ENCODE results near the gene DACT2.
"Not testable (repeated sequence)": the region's sequence is repeated elsewhere in the genome, so short reads cannot be mapped to it uniquely, and the experiment has no call there.

Gene DACT2

GRCh38 chr6:168300975-168301647 lies 18.5 kb downstream of the DACT2 start:
- FAIRE-seq, result no peak

GRCh38 chr6:168299541-168300511 lies 19.8 kb downstream of the DACT2 start:
- no peak for FAIRE-seq

GRCh38 chr6:168297643-168298042 lies 21.9 kb downstream of the DACT2 start:
- FAIRE-seq, result no peak

- FAIRE-seq, result no peak
These were observed 24.7 kb downstream of the DACT2 start for GRCh38 chr6:168294901-168295300.

- FAIRE-seq, result no peak
These were observed 25.7 kb downstream of the DACT2 start for GRCh38 chr6:168293636-168294530.

GRCh38 chr6:168292826-168293225 lies 26.8 kb downstream of the DACT2 start:
- no peak for FAIRE-seq

GRCh38 chr6:168291450-168291849 lies 28.1 kb downstream of the DACT2 start:
- no peak for FAIRE-seq

GRCh38 chr6:168290095-168290494 lies 29.5 kb downstream of the DACT2 start:
- FAIRE-seq, result no peak

GRCh38 chr6:168289571-168289962 lies 30.0 kb downstream of the DACT2 start:
- no peak for FAIRE-seq

- no peak for FAIRE-seq
These were observed 30.6 kb downstream of the DACT2 start for GRCh38 chr6:168288781-168289570.

- not testable (repeated sequence) for FAIRE-seq
These were observed 32.1 kb downstream of the DACT2 start for GRCh38 chr6:168287460-168287859.

GRCh38 chr6:168286771-168287446 lies 32.7 kb downstream of the DACT2 start:
- peak; percentile 9 for FAIRE-seq

GRCh38 chr6:168286116-168286515 lies 33.5 kb downstream of the DACT2 start:
- no peak for FAIRE-seq

GRCh38 chr6:168285456-168285855 lies 34.1 kb downstream of the DACT2 start:
- no peak for FAIRE-seq

- FAIRE-seq, result no peak
These were observed 35.4 kb downstream of the DACT2 start for GRCh38 chr6:168284187-168284586.

GRCh38 chr6:168283686-168284025 lies 35.9 kb downstream of the DACT2 start:
- no peak for FAIRE-seq

GRCh38 chr6:168282985-168283685 lies 36.4 kb downstream of the DACT2 start:
- no peak for FAIRE-seq

- no peak for FAIRE-seq
These were observed 37.8 kb downstream of the DACT2 start for GRCh38 chr6:168281826-168282225.

- FAIRE-seq, result not testable (repeated sequence)
These were observed 38.3 kb downstream of the DACT2 start for GRCh38 chr6:168281314-168281713.

GRCh38 chr6:168280899-168281245 lies 38.7 kb downstream of the DACT2 start:
- no peak for FAIRE-seq
